ENCODE data around the gene TPD52L2.
"Not testable (repeated sequence)": the region's sequence is repeated elsewhere in the genome, so short reads cannot be mapped to it uniquely, and the experiment has no call there.

The TPD52L2 gene

GRCh38 chr20:63836458-63837344, 28.4 kb upstream of the TPD52L2 start:
- DNase-seq = no peak

- DNase-seq = no peak
These were observed 27.6 kb upstream of the TPD52L2 start for GRCh38 chr20:63837479-63837878.

GRCh38 chr20:63839620-63840019, 25.4 kb upstream of the TPD52L2 start:
- no peak for DNase-seq

GRCh38 chr20:63840405-63840828, 24.7 kb upstream of the TPD52L2 start:
- DNase-seq = no peak

- no peak for DNase-seq
These were observed 22.8 kb upstream of the TPD52L2 start for GRCh38 chr20:63842258-63842657.

- DNase-seq = no peak
These were observed 21.8 kb upstream of the TPD52L2 start for GRCh38 chr20:63843222-63843621.

- no peak for DNase-seq
These were observed 21.3 kb upstream of the TPD52L2 start for GRCh38 chr20:63843778-63844177.

- DNase-seq = no peak
These were observed 20.5 kb upstream of the TPD52L2 start for GRCh38 chr20:63844511-63844991.

GRCh38 chr20:63846128-63846771, 18.8 kb upstream of the TPD52L2 start:
- DNase-seq = no peak

GRCh38 chr20:63846888-63847236, 18.2 kb upstream of the TPD52L2 start:
- DNase-seq = no peak

- no peak for DNase-seq
These were observed 17.6 kb upstream of the TPD52L2 start for GRCh38 chr20:63847237-63848002.

- DNase-seq = no peak
These were observed 16.8 kb upstream of the TPD52L2 start for GRCh38 chr20:63848003-63848911.

- no peak for DNase-seq
These were observed 14.2 kb upstream of the TPD52L2 start for GRCh38 chr20:63850689-63851547.

- not testable (repeated sequence) for DNase-seq
These were observed 13.5 kb upstream of the TPD52L2 start for GRCh38 chr20:63851548-63851943.

- not testable (repeated sequence) for DNase-seq
These were observed 11.4 kb upstream of the TPD52L2 start for GRCh38 chr20:63853733-63854068.

- DNase-seq = no peak
These were observed 10.9 kb upstream of the TPD52L2 start for GRCh38 chr20:63854069-63854765.

- no peak for DNase-seq
These were observed 10.2 kb upstream of the TPD52L2 start for GRCh38 chr20:63854766-63855362.

GRCh38 chr20:63855363-63856097, 9.5 kb upstream of the TPD52L2 start:
- no peak for DNase-seq

GRCh38 chr20:63856098-63856511, 9.0 kb upstream of the TPD52L2 start:
- no peak for DNase-seq
